GM19467 (cell line): ENCODE data around the gene OSBPL7.

ENCODE experiments used
- ATAC-seq: cut with Tn5 transposase; IDR thresholded peaks from one replicate; pipeline ENCODE4 v1.9.1; 2021; ENCODE audit warnings: mild to moderate bottlenecking, moderate library complexity; ENCODE audit not compliant: unreplicated experiment

OSBPL7 gene, protein sequence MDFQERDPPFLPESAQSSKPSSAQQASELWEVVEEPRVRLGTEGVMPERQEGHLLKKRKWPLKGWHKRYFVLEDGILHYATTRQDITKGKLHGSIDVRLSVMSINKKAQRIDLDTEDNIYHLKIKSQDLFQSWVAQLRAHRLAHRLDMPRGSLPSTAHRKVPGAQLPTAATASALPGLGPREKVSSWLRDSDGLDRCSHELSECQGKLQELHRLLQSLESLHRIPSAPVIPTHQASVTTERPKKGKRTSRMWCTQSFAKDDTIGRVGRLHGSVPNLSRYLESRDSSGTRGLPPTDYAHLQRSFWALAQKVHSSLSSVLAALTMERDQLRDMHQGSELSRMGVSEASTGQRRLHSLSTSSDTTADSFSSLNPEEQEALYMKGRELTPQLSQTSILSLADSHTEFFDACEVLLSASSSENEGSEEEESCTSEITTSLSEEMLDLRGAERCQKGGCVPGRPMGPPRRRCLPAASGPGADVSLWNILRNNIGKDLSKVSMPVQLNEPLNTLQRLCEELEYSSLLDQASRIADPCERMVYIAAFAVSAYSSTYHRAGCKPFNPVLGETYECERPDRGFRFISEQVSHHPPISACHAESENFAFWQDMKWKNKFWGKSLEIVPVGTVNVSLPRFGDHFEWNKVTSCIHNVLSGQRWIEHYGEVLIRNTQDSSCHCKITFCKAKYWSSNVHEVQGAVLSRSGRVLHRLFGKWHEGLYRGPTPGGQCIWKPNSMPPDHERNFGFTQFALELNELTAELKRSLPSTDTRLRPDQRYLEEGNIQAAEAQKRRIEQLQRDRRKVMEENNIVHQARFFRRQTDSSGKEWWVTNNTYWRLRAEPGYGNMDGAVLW

GRCh38 chr17:47821424-47822391 lies at the start of gene OSBPL7:
Gene OSBPL7, minus strand, starts transcription at chr17:47821794. Its CDS starts 1,516 bp downstream, at chr17:47820278.
- no peak for ATAC-seq

GRCh38 chr17:47871048-47871447 lies 49.5 kb upstream of the OSBPL7 start:
- ATAC-seq, result no peak

- no peak for ATAC-seq
Observed at GRCh38 chr17:47870056-47870455, 48.5 kb upstream of the OSBPL7 start.

GRCh38 chr17:47869114-47869513 lies 47.5 kb upstream of the OSBPL7 start:
- ATAC-seq, result no peak

GRCh38 chr17:47867813-47868533 lies 46.4 kb upstream of the OSBPL7 start:
- ATAC-seq, result no peak

DNA sequence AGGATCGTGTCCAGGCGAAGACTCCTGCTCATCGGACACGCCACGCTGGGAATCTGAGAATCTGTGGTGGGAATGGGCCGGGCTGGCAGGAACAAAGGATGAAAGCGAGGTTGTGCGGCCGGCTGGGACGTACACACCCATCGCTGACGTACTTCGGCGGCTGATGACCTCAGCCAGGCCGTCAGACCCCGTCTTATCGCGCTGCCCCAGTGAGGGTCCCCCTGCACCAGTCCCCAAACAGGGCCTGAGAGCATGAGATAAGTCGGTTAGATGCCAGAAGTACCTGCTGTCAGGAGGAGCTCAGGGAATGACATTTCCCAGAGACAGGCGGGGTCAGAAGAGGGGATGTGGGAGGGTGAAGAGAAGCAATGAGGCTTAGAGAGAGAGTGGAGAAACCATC lies 45.3 kb upstream of the OSBPL7 start:
- ATAC-seq, result no peak

- no peak for ATAC-seq
Observed at GRCh38 chr17:47864791-47865216, 43.2 kb upstream of the OSBPL7 start.

GRCh38 chr17:47862621-47863440 lies 41.2 kb upstream of the OSBPL7 start:
- no peak for ATAC-seq

DNA sequence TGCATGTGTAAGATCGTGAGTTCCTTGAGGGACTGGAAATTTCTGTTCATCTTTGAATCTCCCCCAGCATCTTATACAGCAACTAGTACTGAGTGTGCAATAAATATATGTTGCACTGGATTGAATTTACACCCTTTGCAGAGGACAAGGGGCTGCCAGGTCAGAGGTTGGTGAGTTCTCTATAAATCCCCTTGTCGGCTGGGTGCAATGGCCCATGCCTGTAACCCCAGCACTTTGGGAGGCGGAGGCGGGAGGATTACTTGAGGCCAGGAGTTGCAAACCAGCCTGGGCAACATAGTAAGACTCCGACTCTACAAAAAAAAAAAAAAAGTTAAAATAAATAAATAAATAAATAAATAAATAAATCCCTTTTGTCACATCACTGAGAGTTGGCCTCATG lies 38.8 kb upstream of the OSBPL7 start:
- ATAC-seq, result no peak

GRCh38 chr17:47857551-47858455 lies 36.2 kb upstream of the OSBPL7 start:
- no peak for ATAC-seq

GRCh38 chr17:47856830-47857229 lies 35.2 kb upstream of the OSBPL7 start:
- no peak for ATAC-seq

GRCh38 chr17:47855737-47856136 lies 34.1 kb upstream of the OSBPL7 start:
- ATAC-seq, result no peak

DNA sequence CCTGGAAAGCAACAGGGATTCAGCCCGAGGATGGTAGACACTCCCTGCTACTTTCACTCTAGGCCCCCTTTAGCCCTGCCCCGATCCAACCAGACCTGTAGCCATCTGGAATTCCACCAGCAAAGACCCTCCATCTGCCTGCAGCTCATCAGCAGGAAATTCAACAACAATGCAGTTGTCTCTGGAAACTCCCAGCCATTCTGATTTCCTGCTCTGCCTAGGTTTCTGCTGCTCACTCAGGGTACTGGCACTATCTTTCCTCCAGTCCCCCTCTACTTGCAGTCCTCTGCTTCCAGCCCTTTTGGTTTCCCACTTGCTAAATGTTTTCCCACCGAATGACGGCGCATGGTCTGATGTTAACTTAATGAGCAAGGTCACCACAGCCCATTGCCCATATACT lies 32.0 kb upstream of the OSBPL7 start:
- no peak for ATAC-seq

DNA sequence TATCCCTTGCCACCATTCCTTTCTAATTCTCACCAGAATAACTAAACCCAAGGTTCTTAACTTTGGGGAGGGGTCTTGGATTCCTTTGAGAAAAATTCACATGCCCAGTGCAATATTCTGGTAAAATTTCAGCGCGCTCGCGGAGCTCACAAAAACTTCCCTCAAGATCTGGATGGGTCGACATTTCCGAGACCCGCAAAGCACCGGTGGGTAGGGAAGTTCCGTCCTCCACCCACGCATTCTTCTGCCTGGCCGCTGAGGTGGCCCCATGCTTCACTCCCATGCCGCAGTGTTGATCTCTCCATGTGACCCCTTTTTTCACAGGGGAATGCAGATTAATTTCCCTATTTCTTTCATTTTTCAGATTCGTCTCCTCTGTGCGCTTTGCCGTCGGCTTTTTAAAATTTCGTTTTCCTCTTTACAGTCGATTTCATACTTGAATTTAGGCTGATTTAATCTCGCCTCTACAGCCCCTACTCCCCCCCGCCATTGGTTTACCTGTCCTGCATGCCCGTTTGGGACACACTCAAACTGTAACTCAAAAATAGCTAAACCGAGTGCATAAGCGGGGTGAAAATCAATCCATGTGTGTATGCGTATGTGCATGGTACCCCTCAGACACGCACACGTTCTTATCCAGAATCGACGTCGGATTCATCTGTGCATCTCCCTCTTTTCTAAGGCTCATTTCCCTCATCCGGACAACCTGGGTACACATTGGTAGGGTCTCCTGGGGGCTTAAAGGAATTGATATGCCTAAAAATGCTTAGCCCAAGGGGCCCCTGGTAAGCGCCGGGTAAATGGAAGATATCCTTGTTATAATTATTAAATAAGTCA lies 30.7 kb upstream of the OSBPL7 start:
- ATAC-seq, result no peak

- ATAC-seq, result no peak
Observed at GRCh38 chr17:47851764-47852112, 30.1 kb upstream of the OSBPL7 start.

DNA sequence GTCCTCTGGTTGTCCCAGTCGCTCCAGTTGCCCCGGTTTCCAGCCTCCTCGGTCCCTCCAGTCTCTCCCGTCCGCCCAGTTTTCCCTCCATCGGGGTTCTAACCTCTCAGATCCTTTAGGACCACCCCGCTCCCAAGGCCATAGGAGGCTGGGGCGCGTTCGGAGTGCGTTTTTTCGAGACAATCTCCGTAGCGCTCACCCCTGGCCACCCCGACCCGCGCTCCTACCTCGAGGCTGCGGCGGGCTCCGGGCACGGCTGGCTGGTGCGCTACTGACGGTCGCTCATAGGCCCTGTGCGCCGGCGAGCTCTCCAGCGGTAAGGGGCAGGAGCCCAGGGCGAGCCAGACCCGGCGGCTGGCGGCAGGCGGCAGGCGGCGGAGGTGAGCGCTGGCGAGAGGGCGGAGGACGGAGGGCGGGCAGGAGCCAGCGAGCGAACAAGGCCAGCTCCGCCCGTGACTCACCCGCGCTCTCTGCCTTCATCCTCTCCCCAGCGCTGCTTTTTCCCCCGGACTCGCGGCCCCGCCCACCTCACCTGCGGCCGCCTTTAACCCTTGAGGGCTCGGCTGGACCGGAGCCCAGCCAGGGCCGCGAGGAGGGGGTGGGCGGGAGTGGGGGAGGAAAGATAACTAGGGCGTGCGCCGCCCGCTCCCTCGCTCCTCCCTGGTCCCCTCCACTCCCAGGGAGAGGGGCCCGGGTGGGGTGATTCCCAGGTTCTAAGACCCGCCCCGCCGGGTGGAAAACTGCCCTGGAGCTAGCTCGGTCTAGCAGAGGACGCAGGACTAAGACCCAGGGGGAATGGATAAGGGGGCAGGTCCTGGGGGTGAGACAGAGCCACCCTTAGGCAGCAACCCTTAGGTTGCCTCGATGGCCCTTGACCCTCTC lies 29.3 kb upstream of the OSBPL7 start, which contains the start of gene SP6:
SP6 (minus strand) TSS at position 472 of the 882 bp plus-strand sequence. CDS start 2,734 bp downstream, outside the sequence.
- no peak for ATAC-seq

DNA sequence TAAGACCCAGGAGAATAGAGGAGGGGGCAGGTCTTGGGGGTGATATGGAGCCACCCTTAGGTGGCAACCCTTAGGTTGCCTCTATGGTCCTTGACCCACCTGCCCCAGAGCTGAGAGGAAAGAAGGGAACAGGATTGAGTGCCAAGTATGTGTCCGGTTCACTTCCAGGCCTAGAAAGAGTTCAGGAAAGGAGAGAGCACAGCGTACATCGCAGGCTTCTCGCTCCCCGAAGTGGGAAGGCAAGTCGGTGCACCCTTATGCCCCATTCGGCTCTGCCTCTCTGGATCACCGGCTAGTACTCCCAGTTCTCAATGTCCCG lies 28.7 kb upstream of the OSBPL7 start:
- ATAC-seq, result no peak
